NCI-H2196 treated with DMSO at 0.1 percent for 48 hours (cell line): Measurements from ENCODE around the gene LBR.
A peak's percentile ranks its signal among the peaks of the same experiment; 100 is the strongest.

Source experiments
- DNase-seq: peaks from one replicate; lab custom pipeline; 2025; ENCODE audit not compliant: unreplicated experiment; lab: John Stamatoyannopoulos, UW

The LBR gene

DNA sequence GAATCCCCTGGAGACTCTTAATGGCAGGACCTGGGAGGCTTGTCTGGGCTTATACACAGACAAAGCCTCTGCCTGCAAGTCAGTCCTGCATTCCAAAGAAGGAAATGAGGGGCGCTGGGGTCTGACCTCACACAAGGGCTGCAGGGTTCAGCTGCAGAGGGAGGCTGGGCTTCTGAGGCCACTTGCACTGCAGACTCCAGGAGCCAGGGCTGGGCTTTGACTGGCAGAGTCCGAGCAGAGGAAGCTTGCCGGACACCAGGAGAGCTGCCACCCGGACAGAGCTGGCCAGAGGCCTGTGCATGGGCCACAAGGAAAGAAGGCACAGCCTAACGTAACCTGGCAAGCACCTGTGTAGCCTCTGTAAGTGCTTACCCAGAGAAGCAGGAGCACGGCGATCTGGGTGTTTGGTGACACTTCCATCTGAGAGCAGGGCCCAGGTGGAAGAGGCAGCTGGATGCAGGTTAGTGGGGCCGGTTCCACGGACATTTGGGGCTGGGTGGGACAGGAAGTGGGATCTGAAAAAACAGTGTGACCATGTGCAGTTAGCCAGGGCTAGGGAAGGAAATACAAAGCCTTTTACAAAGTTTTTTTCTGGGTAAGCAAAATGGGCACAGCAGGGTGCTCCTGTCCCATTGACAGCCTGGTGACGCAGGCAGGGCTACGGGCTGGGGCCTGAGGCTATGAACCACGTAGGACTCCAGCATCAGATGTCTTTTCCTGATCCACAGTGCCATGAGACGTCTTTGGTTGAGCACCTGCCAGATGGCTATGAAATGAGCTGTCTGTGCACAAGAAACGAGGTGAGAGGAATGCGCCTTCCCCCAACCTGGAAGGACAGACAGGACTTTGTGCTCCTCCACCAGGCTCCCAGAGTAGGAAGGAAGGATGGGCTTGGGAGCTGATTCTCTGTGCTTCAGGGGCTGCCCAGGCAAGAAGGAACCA, 37.3 kb upstream of the LBR start:
- no peak for DNase-seq

DNA sequence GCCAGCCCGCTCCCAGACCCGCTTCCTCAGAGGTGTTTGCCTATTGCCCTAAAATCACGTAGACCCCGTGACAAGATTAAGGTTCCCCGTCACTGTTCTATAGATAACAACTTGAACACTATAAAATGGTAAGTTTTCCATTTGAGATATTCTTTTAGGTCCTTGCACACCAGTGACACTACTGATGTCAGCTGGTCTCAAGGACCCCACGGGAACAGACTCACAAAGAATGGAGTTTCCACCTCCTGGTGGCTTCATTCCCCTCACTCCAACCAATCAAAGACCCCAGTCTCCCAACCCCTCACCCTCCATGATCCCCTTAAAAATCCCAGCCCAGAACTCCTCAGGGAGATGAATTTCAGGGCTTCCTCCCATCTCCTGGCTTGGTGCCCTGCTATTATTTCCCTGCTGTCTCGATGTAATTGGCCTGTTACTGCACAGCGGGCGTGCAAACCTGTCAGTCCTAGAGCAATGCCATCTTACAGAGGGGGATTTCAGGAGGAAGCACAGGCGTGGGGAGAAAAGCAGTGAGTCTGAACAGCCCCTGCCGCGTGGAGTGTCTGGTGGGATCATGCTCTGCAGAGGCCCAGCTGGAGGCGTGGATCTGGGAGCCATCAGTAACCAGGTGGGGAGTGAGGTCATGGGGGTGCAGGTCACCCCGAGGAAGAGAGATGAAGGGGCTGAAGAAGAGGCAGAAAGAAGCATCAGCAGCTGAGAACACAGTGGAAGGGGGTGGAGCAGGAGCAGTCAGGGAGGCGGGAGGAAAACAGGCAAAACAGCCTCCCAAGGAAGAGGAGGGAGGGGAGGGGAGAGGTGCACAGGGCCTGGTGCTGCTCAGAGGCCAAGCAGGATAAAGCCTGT, 35.1 kb upstream of the LBR start:
- peak; percentile 40 for DNase-seq

GRCh38 chr1:225462429-225462713, 34.5 kb upstream of the LBR start:
- no peak for DNase-seq

DNA sequence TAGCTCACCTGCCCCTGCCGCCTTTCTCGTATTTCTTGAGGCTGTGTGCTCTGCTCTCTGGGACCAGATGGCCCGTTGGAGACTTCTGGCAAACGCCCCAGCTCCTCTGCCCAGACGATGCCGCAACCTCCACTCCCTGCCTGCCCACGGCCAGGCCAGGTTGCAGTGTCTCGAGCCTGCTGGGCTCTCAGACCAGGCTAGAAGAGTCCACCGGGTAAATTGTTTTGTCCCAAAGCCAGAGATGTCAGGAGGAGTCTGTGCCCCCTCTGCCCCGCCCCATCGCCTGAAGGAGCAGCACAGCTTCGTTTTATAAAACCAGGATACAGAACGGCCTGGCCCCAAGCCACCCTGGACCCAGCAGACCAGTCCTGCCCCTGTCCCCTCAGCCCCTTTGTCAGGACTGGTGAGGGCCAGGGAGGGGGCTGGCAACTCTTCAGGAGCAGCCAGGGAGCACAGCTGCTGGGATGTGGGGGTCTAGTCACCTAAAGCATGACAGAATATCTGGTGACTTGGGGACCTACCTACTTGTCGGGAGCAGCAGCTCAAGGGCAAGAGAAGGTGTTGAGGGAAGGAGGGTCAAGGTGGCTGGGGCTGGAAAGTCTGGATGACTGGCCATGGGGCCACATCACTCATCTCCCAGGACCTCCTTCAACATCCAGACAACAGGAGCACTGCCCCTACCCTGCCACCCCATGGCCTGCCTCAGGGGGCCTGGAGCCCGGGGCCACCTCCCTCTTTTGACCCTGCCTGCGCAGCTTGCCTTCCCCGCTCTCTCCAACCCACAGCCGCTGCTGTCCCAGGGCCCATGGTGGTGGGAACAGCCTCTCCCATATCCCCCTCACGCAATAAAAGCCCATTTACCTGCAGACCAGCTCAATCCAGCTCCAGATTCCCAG, 33.9 kb upstream of the LBR start:
- DNase-seq: peak; percentile 38

- DNase-seq: no peak
These were observed 33.1 kb upstream of the LBR start for GRCh38 chr1:225460737-225461532.

GRCh38 chr1:225460021-225460736, 32.3 kb upstream of the LBR start:
- DNase-seq: no peak

DNA sequence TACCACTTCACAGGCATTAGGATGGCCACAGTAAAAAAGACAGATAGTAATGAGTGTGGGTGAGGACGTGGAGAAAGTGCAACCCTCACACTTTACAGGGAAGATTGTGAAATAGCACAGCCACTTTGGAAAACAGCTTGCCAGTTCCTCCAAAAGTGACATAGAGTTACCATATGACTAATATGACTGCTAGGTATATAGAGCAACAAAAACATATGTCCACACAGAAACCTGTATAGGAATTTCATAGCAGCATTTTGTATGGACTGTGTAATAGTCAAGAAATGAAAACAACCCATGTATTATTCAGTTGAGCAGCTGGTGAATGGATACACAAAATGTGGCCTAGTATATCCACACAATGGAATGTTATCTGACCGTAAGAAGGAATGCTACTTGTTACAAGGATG, 30.4 kb upstream of the LBR start:
- DNase-seq: no peak

GRCh38 chr1:225454733-225455132, 26.9 kb upstream of the LBR start:
- DNase-seq: no peak

DNA sequence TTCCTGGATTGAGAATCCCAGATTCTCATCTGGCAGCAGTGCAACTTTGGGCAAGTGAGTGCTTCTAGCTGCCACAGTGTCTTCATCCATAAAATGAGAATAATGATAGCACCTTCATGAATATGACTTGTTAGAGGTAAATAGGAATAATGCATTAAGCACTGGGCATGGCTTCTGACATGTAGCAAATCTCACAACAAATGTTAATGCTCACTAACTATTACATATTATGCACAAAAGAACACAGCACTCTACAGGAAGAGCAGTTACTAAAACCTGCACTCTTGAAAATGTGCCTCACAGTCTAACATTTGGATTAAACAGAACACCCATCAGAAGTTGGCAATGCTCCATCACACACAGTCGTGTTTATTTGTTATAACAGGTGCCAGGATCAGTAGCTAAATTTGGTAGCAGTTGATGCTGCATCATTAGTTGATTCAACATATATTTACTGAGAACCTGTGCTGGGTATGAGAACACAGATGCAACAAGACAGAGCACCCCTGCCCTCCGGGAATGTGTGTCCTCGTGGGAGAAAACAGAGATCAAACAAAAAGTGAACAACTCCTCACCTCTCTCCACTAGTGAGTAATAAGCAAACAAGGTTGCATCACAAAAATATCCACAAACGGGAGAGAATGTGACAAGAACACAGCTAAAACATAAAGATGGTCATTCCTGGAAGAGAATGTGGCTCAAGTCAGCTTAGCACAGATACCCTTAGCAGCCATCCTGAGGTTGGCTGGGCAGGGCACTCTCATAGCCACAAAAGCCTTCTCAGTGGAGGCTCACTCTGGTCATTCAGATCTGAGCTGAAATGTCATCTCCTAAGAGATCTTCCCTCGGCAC, 26.2 kb upstream of the LBR start:
- peak; percentile 38 for DNase-seq

GRCh38 chr1:225451840-225452515, 24.1 kb upstream of the LBR start:
- no peak for DNase-seq

GRCh38 chr1:225451340-225451739, 23.5 kb upstream of the LBR start:
- no peak for DNase-seq

GRCh38 chr1:225450491-225451191, 22.8 kb upstream of the LBR start:
- DNase-seq: no peak

DNA sequence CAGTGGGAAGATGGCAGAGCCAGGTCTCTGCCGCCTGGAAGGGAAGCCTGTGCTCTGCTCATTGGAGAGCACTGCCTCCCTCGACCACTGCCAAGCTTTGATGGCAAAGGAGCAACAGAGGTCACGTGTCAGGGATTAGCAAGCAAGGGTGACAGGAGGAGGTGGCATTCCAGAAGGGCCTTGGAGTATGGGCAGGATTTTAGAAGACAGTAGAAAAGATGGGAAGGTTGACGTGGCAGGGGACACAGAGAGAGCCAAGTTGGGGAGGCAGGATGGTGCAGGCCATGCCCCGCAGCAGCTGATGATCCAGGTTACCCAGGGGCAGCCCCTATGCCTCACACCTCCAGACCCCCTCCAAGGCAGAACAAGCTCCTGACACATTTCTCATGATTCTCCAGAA, 21.9 kb upstream of the LBR start:
- DNase-seq: no peak

DNA sequence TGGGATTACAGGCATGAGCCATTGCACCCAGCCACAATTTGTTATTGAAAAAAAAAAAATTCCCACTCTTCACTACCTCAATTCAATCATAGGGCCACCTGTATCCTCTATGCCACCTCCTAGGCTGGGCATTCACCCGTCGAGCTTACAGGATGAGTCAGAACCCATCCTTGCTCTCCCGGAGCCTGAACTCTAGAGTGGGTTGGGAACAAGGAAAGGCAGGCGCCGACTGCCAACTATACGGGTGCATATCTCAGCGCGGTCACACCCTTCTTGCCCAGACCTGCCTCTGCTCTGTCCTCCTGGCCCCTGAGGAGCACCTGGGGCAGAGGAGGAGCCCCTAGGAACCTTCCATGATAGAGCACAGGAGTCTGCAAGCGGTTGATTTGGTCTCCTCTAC, 21.4 kb upstream of the LBR start:
- DNase-seq: no peak

- DNase-seq: no peak
These were observed 20.4 kb upstream of the LBR start for GRCh38 chr1:225448146-225448805.

DNA sequence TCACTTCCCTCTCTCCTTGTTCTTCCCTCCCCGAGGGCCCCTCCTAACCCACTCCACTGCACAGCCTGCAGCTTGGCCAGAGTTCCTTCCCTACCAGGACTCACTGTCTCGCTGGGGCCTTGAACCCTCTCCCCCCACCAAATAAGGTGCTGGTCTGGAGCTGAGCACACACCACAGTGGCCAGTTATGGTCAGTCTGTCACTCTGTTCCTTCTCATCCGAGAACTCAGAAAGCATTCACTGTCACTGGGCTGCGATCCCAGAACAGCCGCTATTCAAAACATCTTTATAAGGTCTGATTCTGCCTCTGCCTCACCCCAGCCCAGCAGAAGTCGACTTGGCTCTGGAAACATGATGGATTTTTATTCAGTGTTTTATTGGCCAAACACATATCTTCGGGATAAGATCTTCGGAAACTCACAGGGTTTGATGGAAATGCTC, 19.8 kb upstream of the LBR start:
- DNase-seq: no peak

- no peak for DNase-seq
These were observed 19.3 kb upstream of the LBR start for GRCh38 chr1:225446981-225447615.
